ENCODE data around the gene BORCS8. TPM values are rescaled to one million over a fixed set of nuclear protein-coding genes. Genes with fewer than 3 reads are reported as not detected.
"Not testable (repeated sequence)": the region's sequence is repeated elsewhere in the genome, so short reads cannot be mapped to it uniquely, and the experiment has no call there.

The BORCS8 gene
- total RNA-seq, 1 donor from 2014 or later = 18.9 TPM

DNA sequence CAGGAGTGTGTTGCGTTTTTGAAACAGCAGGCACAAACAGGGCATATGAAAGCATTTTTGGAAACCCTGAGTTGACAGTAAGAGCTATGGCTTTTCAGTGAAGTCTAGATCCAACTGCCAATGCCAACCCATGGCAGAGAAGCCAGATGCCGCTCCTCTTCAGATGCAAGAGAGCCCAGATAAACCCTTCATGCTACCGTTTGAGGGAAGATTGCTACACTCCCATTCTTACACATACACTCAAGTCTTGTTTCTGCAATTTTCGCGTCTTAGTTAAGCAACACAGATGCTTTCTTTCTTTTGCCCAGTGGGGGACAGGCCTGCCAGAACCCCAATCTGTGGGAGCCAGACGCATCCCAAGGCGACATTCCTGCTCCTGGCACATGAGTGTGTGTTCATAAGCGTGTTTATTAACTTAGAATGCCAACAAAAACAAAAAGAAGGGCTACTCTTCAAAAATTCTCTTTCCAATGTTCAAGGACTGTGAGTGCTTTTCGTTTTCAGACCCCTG, 10.4 kb downstream of the BORCS8 start:
- no peak for DNase-seq (ENCODE audit: low read depth)

- no peak for DNase-seq (ENCODE audit: low read depth)
Observed at GRCh38 chr19:19179548-19180441, 12.2 kb downstream of the BORCS8 start.

DNA sequence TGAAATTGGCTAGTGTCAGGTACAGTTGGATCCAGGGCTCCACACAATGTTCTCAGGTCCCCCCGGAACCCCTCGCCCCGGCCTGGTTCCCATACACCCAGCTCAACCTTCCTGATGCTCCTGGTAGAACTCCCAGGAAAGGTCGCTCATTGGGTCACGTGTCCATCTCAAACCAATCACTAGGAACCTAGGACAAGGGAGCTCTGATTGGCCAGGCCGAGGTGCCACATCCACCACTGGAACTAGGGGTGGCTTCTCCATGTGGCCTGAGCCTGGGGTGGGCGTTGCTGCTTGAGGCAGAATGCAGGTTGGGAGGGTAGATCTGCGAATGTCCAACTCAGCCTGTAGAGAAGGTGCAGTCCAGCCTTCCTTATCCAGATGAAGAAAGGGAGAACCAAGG, 15.0 kb downstream of the BORCS8 start:
- DNase-seq (ENCODE audit: low read depth) = no peak

DNA sequence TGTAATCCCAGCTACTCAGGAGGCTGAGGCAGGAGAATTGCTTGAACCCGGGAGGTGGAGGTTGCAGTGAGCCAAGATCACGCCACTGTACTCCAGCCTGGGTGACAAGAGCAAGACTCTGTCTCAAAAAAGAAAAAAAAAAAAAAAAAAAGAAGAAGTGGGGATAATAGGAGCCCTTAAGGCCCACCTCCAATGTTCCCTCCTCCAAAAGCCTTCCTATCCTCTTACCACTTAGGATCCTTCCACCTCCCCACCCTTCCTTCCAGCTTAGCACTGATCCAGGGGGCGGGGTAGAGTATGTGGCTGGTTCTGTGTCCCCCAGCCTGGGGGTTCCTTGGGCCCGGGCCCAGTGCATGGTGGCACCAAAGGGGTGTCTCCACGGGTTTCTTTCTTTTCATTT, 18.7 kb downstream of the BORCS8 start:
- not testable (repeated sequence) for DNase-seq (ENCODE audit: low read depth)

GRCh38 chr19:19171821-19172532, 20.0 kb downstream of the BORCS8 start:
- DNase-seq (ENCODE audit: low read depth) = no peak

GRCh38 chr19:19170873-19171672, 20.9 kb downstream of the BORCS8 start:
- no peak for DNase-seq (ENCODE audit: low read depth)

GRCh38 chr19:19170053-19170872, 21.7 kb downstream of the BORCS8 start, which contains the start of gene MEF2B:
Gene MEF2B (minus strand): TSS chr19:19170263. CDS start chr19:19150735, 19,528 bp downstream.
- peak; percentile 38 for DNase-seq (ENCODE audit: low read depth)

DNA sequence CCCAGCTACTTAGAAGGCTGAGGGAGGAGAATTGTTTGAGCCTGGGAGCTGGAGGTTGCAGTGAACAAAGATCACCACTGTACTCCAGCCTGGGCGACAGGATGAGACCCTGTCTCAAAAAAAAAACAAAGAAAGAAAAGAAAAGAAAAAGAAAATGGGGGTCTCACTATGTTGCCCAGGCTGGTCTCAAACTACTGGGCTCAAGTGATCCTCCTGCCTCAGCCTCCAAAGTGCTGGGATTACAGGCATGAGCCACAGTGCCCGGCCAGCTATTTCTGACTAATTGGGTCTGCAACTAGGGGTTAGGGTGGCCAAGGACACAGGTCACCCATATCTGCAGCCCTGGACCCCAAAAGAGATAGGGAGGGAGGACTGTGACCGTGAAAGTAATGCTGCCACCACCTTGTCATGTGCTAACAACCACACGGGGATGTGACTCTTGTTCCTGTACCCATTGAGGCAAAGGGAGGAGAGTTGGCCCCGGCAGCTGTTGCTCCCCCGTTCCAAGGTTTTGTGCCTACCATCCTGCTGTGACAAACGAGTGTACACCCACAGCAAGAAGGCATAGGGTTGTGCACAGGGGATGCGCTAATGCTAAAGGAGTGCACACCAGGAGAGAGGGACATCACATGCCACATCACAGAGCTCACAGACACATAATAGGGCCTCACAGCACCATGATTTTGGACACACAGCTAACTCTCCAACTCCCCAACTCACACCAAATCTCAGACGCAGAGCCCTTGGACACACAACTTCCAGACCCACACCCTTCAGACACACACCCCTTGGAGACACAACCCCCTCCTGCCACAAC, 22.5 kb downstream of the BORCS8 start:
- no peak for DNase-seq (ENCODE audit: low read depth)

DNA sequence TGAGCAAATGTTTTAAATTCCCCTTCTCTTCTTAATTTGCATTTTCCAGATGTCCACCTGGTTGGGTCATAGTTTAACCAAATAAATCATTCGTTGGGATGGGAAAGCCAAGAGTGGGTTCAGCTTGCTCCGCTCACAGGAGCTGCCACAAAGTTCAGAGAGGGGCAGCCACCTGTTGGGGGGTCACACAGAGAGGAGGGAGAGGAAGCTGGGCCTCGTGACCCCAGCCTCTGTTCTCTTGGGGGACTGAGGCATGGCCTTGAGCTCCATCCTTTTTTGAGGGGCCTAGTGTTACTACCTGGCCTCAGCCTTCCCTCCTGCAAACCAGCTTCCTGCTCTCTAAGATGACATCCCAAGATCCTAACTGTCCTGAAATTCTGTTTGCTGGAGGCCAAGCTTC, 24.3 kb downstream of the BORCS8 start:
- DNase-seq (ENCODE audit: low read depth) = no peak

DNA sequence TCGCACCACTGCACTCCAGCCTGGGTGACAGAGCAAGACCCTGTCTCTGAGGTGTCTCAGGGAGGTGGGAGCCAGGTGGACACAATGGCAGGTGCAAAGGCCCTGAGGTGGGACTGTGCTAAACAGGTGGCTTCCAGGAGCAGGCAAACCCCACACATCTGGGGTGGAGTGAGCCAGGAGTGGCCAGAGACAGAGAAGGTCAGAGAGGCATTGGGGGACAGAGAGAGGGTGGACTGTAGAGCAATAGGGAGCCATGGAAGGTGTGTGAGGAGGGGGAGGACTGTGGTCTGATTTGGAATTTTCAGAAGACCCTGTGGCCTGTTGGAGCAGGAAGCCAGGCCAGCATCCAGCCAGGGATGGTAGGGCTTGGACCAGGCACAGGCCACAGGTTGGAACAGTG, 26.6 kb downstream of the BORCS8 start:
- DNase-seq (ENCODE audit: low read depth) = no peak

DNA sequence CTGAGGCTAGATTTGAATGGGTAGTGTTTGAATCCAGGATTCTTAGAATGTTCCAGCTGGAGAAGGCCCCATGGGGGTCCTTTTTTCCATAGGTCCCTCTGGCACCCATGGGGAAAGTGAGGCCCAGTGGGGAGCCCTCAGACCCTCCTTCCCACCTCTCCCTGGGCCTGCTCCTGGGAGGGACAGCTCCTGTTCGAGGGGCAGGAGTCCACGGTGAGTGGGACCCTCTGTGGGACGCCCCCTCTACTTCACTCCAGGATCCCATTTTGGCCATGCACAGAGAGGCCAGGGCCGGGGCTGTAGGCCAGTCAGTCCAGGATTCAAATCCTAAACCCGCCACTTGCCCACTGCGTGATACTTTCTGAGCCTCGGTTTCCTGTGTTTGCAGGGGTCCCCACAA, 29.5 kb downstream of the BORCS8 start:
- no peak for DNase-seq (ENCODE audit: low read depth)

GRCh38 chr19:19160461-19161035, 31.4 kb downstream of the BORCS8 start:
- no peak for DNase-seq (ENCODE audit: low read depth)

DNA sequence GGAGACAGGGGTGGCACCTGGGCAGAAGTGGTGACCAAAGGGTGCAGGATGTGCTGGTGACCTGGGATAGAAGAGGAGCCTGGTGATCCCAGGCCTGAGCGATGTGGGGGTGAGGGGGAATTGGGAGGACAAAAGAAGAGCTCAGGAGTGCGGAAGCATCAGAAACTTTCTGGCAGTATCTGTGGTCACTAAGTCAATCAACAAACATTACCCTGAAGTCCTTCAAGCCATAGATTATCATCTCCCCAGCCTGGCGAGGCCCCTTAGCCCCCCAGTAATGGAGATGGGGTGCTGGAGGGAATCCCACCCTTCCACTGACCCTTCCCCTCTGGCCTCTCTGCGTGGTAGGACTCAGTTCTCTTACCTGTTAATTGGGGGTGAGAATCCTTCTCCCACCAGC, 32.4 kb downstream of the BORCS8 start:
- no peak for DNase-seq (ENCODE audit: low read depth)

- DNase-seq (ENCODE audit: low read depth) = no peak
Observed at GRCh38 chr19:19157808-19158207, 34.1 kb downstream of the BORCS8 start.

DNA sequence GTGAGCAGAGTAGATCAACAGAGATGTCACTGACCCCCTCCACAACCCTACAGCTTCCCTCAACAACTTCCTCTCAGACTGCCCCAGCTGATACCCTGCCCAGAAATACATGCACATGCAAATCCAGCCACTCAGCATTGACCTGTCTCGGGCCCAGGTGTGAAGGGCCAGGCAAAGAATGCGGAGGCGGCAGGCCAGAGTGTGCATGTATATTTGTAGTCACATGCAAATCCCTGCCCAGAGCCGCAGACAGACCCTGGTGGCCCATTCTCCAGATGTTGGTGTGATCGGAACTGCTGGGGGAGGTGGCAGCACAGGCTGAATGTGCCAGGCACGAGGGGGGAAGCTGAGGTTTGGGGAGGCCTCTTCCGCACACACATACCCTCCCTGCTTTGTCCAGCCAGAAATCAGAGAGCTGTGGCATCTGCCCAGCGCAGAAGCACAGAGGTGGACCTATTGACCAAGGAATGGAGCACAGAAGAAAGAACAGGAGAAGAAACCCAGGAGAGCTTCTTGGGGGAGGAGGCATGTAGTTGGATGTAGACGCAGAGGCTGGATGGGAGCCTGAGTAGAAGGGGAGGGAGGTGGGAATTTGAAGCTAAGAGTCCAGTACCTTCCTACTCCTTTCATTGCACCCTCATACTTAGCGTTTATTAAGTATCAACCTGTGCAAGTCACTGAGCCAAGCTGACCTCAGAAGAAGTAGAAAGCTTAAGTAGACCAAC, 36.3 kb downstream of the BORCS8 start:
- no peak for DNase-seq (ENCODE audit: low read depth)

GRCh38 chr19:19154768-19155494, 37.0 kb downstream of the BORCS8 start:
- no peak for DNase-seq (ENCODE audit: low read depth)

DNA sequence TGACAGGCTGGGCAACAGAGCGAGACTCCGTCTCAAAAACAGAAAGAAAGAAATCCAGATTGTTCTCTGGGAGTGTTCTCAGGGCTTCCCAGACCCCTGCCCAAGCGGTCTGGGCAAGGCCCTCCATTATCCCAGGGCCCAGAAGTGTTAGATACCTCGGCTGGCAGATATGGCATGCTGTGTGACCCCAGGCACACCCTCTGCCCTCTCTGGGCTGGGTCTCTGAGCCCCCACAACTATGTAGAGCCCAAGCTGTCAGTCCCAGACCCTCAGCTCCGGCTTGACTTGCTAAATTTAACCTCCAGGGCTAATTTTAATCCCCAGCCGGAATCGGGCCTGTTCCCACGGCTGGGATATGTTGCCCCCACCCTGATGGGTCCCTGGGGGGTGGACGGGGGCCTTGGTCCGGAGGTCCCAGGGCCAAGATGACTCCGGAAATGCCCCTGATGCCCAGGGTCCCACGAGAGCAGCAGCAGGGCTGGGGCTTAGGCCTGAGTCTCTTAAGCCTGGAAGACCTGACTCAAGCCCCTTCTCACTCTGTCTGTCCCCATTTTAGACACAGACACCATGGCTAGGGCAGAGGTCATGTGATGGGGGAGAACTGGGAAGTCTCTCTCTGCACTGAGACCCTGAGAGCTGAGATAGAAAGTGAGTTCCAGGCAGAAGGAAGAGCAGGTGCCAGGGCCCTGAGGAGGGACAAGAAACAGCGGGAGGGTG, 39.1 kb downstream of the BORCS8 start:
- DNase-seq (ENCODE audit: low read depth) = no peak

DNA sequence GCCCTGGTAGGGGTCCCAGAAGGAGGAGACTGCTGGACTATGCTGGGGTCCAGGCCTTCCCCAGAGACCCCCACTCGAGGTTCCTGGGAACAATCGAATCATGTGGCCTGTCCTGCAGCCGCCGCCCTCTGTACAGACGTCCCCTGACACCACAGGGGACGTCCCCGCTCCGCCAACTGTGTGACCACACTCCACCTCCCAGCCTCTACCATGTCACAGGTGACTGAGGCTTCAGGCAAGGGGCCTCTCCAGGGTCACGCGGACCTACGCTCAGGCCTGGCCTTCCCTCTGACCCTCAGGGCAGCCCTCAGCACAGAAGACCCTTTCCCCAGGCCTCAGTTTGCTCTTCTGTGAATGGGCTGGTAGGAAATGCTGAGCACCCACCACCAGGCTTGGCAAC, 40.5 kb downstream of the BORCS8 start:
- no peak for DNase-seq (ENCODE audit: low read depth)

Data from renal cortical epithelial cell (primary cell).